GM12801 (cell line): ENCODE results near the gene TBX6.

ENCODE experiments used
- TF ChIP-seq, protein P1 (sequence below): IDR thresholded peaks from one replicate; pipeline ENCODE4 v1.5.1; 2011; ENCODE audit warnings: control low read depth; ENCODE audit not compliant: insufficient read length; ENCODE audit errors: extremely low read depth

Gene TBX6

GRCh38 chr16:30064729-30065101 lies 27.0 kb downstream of the TBX6 start:
- TF ChIP-seq, protein P1, sequence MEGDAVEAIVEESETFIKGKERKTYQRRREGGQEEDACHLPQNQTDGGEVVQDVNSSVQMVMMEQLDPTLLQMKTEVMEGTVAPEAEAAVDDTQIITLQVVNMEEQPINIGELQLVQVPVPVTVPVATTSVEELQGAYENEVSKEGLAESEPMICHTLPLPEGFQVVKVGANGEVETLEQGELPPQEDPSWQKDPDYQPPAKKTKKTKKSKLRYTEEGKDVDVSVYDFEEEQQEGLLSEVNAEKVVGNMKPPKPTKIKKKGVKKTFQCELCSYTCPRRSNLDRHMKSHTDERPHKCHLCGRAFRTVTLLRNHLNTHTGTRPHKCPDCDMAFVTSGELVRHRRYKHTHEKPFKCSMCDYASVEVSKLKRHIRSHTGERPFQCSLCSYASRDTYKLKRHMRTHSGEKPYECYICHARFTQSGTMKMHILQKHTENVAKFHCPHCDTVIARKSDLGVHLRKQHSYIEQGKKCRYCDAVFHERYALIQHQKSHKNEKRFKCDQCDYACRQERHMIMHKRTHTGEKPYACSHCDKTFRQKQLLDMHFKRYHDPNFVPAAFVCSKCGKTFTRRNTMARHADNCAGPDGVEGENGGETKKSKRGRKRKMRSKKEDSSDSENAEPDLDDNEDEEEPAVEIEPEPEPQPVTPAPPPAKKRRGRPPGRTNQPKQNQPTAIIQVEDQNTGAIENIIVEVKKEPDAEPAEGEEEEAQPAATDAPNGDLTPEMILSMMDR, result no peak

DNA sequence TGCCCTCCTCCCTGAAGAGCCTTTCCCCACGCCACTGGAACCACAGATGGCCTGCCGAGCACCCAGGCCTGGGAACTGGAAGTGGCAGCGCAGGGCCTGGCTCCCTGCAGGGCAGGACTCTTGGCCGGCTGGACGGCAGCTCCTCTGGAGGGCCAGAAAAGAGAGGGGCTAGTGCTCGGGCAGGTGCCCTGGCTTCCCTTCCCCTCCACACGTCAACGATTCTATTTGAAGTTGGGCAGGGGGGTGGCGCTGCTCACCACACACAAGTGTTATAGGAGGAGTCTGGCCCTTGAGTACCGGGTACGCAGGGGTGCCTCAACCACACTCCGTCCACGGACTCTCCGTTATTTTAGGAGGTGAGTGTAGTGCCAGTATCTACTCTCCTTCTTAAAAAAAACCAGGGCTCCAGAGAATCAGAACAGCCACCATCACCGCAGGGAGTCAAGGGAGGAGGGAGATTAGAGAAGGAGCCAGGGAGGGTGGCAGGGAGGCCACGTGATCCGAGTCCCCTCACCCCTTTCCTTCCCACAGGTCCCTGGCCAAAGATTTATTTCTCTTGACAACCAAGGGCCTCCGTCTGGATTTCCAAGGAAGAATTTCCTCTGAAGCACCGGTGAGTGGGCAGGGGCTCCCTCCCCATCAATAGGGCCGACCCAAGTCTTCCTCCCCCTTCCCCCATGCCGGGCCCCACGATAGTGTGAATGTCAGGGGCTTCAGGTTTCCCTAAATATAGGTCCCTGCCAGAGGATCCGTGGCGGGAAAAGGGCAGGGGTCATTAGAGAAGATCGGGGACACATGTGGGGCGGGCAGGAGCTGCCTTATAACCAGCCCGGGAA lies 27.6 kb downstream of the TBX6 start:
- TF ChIP-seq, protein P1, result no peak

DNA sequence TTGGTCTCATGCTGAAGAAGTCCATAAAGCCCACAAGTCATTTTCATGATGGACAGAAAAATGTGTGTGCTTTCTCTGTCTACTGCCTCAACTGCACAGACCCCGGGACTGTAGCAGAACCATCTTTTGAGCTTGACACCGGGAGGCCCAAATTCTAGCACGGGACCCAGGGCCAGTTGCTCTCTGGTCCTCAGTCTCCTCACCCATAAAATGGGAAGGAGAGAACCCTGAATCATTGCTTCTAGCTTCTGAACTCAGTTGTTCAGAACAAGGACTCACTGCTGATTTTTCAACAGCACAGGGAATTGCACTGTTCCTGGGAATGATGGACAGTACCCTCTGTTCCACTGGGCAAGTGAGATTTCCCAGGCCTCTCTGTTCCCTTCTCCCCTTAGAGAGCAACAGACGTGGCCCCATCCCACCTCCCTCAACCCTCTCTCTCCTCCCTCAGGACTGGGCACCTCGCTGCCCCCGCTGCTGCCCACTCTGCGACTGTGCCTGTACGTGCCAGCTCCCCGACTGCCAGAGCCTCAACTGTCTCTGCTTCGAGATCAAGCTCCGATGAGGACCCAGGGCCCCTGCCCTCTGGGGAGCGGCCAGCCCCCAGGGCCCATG lies 28.3 kb downstream of the TBX6 start:
- TF ChIP-seq, protein P1, result no peak

DNA sequence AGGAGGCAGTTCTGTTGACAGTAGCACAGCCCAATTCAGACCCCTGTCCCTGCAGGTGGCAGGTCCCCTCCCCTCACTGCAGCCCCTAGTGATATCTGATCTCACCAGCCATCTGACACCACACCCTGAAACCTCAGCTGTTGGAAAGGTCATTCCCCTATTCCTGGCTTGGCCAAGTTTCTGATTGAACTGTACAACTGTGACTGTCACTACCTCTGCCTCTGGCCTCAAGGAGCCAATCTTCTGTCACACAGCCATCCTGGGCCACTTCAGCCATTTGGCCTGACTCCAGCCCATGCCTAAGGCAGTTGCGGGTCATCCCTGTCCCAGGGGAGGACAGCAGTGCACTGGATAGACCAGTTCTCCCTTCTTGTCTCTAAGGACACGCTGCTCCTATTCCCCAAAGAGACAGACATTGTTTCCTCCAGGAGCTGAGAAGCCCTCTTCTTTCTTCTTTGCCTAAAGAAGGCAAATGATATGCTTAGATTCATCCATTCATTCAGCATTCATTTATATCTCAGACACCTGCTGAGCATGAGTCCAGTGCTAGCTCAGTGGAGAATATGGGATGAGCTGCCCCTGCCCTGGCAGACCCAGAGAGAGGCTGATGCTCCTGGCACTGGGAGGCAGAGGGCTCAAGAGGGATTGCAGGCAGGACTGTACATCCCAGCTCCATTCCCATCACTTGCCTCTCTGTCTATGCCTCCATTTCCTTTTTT lies 30.7 kb downstream of the TBX6 start:
- TF ChIP-seq, protein P1, result no peak

- TF ChIP-seq, protein P1, result no peak
Observed at GRCh38 chr16:30060346-30060745, 31.4 kb downstream of the TBX6 start.

DNA sequence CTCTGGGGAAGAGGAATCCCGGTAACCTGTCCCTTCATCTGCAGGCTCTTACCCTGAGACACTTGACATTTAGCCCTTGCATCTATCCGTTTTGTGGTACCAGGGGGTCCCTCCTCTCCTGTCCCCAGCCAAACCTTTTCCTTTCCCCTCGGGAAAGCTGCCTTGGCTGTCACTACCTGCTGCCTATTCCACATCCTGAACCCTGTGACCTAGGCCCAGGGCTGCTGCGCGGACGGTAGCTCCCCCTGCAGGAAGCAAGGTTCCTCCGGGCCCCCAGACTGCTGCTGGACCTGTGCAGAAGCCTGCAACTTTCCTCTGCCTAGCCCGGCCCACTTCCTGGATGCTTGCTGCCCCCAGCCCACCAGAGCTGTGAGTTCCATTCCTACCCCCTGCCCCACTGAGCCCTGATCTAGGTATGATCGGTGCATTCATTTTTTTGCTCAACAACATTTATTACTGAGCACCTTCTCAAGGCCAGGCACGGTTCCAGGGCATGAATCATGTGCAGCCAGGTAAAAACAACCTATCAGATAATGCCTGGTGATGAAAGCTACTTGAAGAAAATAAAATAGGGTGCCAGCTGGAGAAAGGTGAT lies 36.7 kb downstream of the TBX6 start:
- TF ChIP-seq, protein P1, result no peak

DNA sequence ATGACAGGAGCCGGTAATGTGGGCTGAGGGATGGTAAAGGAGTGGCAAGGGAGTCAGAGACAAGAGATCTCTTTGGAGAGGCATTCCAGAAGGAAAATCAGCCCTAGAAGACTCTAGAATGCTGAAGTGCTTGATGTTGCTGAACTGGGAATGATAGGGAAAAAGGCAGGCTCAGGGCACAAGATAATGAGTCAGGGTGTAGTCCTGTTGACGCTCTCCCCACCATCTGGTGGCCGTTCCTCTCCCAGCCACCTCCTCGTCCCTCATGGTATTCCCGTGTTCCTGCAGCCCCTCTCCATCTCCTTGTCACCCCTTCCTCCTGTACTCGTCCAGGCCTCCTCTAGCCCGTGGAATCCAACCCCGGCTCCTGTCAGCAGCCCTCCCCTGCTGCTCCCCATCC lies 37.3 kb downstream of the TBX6 start:
- TF ChIP-seq, protein P1, result no peak
